ENCODE measurements around the gene STMN1.
A peak's percentile ranks its signal among the peaks of the same experiment; 100 is the strongest.
"Not testable (repeated sequence)": the region's sequence is repeated elsewhere in the genome, so short reads cannot be mapped to it uniquely, and the experiment has no call there.

The STMN1 gene

DNA sequence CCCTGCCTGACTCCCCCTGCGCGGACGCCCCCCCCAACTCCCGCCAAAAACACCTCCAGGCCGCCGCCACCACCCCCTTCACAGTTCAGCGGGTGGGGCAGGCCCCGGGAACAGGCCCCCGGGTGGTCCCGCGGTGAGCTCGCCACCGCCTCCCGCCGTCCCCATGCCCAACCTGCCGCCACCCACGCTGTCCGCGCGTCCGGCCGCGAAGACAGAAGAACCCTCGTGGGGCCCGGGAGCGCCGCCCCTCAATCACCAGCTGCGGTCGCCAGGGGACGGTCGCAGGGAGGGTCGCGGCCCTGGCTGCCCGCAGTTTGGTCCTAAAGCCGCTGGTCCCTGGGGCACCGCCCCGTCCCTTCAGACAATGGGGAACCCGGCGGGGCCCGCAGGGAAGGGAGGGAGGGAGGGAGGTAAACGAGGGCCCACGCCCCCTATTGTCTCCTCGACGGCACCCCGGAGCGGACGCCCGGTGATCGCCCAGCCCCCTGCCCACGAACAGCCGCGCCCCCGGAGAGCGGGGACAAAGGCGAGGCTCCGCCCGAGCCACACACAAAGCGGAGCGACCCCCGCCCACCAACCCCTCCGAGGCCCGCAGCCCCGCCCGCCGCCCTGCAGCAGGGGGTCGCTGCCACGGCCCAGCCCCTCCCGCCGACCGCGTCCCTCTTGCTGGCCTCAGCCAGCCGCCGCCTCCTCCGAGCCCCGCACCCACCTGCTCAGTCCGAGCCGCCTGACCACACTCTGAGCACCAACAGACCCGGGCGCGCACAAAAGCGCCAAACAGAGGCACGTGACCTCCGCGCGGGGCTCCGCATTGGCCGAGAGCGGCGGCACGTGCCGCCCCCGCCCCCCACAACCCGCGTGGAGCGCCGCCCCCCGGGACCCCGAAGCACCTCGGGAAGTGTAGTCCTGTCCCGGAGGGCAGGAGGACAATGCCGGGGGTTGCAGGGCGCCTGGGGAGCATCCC lies at the start of gene STMN1:
STMN1 (minus strand) TSS at position 740 of the 964 bp plus-strand sequence. CDS start 1,743 bp downstream, outside the sequence.
- peak; percentile 91 for DNase-seq

DNA sequence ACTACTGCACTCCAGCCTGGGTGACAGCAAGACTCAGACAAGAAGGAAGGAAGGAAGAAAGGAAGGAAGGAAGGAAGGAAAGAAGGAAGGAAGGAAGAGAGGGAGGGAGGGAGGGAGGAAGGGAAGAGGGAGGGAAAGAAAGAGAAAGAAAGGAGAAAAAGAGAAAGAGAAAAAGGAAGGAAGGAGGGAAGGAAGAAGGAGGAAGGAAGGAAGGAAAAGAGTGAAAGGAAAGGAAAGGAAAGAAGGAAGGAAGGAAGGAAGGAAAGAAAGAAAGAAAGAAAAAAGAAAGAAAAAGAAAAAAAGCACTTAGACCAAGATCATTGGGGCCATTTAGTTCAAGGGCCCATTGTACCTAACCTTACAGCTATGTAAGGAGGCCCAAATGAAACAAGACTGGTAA lies 49.3 kb upstream of the STMN1 start:
- no peak for DNase-seq

DNA sequence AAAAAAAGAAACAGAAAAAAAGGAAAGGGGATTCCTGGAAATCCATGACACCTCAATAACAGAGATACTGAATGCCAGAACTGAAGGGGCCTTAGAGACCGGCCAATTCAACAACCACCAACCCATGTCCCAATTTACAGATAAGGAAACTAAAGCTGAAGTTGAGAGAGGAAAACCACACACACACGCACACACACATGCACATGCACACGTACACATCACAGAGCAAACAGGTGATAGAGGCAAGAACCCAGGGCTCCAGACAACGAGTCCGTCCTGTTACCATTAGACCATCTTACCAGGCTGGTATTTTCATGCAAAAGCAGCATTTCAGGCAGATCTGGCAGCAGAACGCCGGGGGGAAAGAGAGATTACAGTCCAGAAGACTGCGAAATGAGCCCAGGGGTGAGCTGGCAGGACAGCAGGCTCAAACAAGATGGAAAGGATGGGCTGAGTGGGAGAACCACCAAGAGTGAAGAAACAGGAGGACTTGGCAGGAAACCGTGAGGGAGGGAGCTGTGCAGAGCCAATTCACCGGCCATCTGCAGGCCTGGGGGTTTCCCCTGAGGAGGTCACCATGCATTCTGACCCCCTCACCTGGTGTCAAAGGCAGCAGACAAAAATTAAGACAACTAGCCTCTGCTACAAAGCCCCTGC lies 48.2 kb upstream of the STMN1 start:
- DNase-seq: no peak

GRCh38 chr1:25952841-25953401 lies 46.7 kb upstream of the STMN1 start:
- DNase-seq: no peak

- no peak for DNase-seq
These were observed 42.4 kb upstream of the STMN1 start for GRCh38 chr1:25948641-25949040.

- no peak for DNase-seq
These were observed 40.8 kb upstream of the STMN1 start for GRCh38 chr1:25947027-25947426.

GRCh38 chr1:25945761-25946160 lies 39.5 kb upstream of the STMN1 start:
- no peak for DNase-seq

DNA sequence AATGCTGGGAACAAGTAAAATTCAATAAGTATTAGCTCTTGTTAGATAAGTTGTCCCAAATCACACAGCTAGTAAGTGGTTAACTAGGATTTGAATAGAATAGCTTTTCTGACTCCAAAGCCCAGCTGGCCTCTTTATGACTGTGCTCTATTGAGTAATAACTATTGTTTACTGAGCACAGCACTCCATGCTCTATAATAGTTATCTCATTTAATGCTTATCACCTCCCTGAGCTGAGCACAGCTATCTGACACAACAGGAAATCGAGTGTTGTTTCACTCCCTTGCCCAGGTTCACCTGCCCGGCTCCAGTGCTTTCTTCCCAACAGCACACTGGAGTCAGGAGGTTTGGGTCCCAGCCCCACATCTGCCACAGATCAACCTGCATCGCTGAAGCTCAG lies 38.8 kb upstream of the STMN1 start:
- DNase-seq: no peak

DNA sequence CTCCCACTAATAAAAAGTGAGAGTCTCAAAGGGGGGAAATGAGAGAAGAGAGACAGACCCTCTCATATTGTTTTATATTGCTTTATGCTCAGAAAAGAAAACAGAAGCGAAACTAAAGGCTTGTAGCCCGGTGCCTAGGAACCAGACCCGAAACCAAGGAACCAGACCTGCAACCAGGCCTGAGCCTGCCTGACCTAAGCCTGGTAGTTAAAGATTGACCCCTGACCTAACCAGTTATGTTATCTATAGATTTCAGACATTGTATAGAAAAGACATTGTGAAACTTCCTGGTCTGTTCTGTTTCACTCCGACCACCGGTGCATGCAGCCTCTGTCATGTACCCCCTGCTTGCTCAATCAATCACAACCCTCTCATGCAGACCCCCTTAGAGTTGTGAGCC lies 37.3 kb upstream of the STMN1 start:
- not testable (repeated sequence) for DNase-seq

DNA sequence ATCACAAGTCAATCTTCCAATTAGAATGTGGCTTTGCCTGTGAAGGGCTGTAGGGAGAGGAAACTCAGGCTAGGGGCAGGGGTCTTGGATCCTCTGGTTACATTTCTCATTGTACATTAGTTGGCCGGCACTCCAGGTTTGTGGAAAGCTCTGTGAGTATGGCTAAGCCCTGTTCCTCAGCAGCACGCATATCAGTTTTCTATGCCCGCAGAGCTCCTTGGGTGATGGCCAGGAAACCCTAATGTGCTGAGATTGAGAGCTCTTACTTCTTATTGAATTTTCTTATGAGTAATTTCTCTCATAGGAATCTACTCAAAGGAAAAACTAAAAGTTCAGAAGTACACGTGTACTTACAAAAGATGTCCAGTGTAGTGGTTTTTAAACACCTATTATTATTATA lies 30.7 kb upstream of the STMN1 start:
- DNase-seq: peak; percentile 77

- no peak for DNase-seq
These were observed 27.5 kb upstream of the STMN1 start for GRCh38 chr1:25933479-25934365.

- DNase-seq: not testable (repeated sequence)
These were observed 26.7 kb upstream of the STMN1 start for GRCh38 chr1:25932811-25933400.

DNA sequence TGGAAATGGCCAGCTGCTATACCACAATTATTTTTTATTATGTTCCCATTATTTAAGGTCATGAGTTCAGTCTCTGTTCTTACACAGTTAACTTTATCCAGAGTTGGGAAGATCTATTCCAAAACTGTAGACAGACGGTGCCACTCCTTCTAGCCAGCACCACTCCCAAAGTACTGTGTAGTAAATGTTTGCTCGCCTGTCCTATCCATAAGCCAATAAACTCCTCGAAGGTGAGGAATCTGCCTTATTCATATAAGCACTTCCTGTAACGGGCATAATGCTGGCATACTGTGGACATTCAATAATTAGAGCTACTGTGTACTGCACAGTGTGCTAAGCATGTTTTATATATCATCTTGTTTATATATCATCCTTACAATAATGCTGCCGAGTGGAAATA lies 26.1 kb upstream of the STMN1 start:
- DNase-seq: no peak

DNA sequence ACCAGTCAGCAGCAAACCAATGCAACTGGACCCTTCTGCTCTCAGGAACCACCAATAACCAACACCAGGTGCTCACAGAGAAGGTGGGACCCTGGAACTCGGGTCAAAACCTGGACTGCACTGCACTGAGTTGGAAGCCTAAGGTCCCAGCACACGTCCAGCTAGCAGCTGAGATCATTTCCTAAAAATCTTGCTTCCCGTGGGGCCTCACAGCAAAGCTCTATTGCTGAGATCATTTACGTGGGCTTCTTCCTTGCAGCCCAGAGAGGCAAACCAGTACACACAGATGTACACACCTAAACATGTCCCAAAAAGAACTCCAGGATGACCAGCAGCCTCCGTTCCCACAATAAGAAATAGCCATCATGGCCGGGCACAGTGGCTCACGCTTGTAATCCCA lies 22.8 kb upstream of the STMN1 start:
- no peak for DNase-seq

DNA sequence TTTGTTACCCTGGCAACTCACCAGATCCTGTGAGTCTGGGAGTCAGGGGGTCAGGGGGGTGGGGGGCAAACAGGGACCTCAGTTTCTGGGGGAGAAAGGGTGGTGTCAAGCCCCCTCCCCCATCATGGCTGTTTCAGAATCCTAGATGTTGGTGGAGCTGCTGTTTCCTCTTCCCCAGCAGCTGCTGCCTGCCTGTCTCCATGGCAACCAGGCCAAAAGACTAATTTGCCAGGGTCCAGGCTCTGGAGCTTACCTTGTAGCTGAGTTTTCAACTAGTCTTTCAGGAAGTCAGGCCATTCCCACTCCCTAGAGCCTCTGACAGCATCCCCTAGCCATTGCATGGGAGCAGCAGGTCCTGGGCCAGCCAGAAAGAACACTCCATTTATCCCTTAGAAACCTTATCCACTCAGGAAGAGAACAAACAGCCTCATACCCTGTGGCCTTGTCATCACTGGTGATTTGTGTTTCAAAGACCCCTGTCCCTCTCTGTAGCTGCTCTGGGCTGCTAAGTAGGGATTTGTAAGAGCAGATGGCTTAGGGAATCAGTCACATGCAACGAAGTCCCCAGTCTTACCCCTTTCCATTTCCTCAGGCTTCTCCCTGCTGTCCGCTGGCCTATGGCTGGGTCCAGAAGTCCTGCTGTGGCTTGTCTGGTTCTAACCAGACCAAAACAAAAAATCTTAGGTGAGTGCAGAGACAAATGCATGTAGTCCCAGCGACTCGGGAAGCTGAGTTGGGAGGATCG lies 21.5 kb upstream of the STMN1 start:
- peak; percentile 63 for DNase-seq

GRCh38 chr1:25926731-25927496 lies 20.7 kb upstream of the STMN1 start:
- DNase-seq: peak; percentile 54

DNA sequence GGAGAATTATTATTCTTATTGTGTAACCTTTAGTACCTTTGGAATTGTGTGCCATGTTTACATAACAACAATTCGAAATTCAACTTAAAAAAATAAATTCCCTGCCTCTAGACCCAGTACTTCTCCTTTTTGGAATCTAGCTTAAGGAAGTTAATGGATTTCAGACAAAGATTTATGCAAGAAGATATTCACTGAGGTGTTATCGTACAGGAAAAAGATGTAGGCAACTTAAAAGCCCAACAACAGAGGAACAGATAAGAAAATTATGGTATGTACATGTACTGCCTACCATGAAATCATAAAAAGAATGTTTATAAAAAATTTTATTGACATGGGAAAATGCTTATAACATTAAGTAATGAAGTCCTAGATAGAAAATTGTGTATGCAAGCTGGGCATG lies 18.2 kb upstream of the STMN1 start:
- no peak for DNase-seq

GRCh38 chr1:25922971-25923552 lies 16.8 kb upstream of the STMN1 start:
- peak; percentile 54 for DNase-seq

DNA sequence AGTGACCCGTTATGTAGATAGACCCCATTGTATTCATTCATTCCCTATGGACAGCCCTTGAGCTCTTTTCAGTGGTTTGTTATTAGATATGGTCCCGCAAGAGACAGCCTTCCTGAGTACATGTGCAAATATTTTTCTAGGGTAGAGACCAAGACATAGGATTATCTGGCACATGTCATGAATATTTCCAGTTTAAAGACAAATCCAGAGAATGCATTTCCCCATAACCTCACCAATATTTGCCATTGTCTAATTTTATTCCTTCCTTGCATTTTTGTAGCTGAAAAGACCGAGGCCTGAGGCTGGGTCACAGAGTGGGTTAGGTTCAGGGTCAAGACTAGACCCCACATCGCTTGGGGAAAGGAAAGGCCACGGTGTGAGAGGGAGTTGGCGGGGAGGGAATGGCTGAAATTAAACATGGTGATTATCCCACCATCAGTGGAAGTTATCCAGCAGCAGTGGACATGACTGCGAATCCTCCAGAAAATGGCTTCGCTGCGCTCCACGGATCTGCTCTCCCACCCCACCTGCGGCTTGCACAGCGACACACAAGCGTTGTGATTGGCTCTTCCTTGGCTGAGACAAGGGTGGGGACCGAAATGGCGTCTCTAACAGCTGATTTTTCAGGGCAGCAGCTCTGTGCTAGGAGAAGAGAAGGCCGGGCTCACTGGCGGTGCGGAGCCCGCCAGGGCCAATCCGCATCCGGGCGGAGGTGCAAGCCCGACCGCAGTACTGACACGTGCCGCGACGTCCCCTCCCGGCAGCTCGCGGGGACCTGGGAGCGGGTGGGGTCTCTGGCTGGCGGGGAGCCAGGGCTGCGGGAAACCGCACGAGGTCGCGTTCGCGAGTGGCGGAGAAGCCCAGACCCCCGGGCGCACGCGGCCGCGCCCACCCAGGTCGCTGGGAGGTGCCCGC lies 16.1 kb upstream of the STMN1 start:
- peak; percentile 92 for DNase-seq
